Measurements from ENCODE around the gene TIMM44.
A peak's percentile ranks its signal among the peaks of the same experiment; 100 is the strongest.

Gene TIMM44

DNA sequence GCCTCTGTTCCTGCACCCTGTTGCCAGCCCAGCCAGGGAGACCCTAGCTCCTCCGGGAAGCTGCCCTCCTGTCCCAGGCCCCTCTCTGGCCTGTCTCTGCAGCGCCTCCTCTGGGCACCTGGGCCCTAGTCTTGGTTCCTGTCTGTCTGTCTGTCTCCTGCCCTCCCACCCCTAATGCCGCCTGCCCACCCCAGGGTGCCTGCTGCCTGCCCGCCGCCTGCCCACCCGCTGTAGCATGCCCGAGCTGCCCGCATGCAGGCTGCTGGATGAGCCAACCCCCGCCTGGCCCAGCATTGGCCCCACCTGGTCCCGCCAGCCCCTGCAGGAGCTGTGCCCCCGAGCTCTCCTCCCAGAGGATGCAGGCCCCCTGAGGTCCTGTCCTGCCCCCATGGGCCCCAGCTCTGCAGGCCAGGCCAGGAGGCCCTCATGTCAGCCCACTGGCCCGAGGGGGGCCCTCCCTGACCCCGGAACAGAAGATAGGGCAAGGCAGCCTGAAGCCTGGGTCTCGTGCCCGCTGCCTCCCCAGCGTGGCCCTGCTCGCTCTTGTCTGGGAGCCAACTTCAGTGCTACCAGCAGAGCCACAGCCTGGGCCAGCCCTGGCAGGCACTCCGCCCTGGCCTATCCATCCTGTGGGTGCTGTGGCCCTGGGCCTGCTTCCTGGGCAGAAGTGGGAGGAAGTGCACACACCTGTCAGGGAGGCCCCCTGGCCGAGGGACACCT, 34.6 kb downstream of the TIMM44 start:
- no peak overlapping the region for H3K4me3 ChIP-seq (ENCODE audit: low read depth, low read length)
- ChIA-PET CTCF (interaction anchor here (1.0 to 1.7 kb wide), 3 partner anchors 9 to 11 kb away, joined by 3 to 10 read pairs (median 9); partner anchors contain the start of gene SNAPC2), POLR2A (interaction anchor here (1.1 kb wide), 1 partner anchor 9 kb away, joined by 3 read pairs; no protein-coding TSS in a partner anchor)
- no peak for DNase-seq (ENCODE audit: low read depth, low spot score)
- TF ChIP-seq, protein P1, sequence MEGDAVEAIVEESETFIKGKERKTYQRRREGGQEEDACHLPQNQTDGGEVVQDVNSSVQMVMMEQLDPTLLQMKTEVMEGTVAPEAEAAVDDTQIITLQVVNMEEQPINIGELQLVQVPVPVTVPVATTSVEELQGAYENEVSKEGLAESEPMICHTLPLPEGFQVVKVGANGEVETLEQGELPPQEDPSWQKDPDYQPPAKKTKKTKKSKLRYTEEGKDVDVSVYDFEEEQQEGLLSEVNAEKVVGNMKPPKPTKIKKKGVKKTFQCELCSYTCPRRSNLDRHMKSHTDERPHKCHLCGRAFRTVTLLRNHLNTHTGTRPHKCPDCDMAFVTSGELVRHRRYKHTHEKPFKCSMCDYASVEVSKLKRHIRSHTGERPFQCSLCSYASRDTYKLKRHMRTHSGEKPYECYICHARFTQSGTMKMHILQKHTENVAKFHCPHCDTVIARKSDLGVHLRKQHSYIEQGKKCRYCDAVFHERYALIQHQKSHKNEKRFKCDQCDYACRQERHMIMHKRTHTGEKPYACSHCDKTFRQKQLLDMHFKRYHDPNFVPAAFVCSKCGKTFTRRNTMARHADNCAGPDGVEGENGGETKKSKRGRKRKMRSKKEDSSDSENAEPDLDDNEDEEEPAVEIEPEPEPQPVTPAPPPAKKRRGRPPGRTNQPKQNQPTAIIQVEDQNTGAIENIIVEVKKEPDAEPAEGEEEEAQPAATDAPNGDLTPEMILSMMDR (IDR thresholded peaks at IDR 0.05; ENCODE audit: insufficient read depth, low read length, missing control alignments) = no peak

DNA sequence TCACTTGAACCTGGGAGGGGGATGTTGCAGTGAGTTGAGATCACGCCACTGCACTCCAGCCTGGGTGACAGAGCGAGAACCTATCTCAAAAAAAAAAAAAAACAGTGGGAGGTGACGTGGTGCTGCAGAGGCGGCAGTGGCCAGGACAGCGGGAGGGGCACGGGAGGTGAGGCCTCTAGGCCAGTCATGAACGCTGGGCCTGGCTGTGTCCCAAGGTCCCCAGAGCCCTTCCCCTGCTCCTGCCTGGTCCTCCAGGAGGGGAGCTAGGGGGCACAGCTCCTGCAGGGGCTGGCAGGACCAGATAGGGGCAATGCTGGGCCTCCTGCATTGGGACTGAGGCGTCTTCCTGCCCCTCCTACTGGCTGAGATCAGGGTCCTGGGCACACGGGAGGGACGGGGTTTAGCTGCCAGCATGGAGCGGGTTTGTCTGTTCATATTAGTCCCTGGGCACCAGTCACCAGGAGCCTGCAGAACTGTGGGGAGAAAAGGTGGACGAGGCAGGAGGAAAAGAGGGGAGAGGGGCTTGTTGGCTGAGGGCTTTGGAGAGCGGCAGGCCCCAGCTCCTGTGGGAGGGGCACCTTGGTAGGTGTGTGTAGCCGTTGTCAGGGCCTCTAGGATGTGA, 35.3 kb downstream of the TIMM44 start:
- DNase-seq (ENCODE audit: low read depth, low spot score) = no peak
- no peak overlapping the region for H3K4me3 ChIP-seq (ENCODE audit: low read depth, low read length)
- ChIA-PET POLR2A (interaction anchor here (1.1 kb wide), 1 partner anchor 8 kb away, joined by 3 read pairs; no protein-coding TSS in a partner anchor), CTCF (interaction anchor here (1.0 to 1.7 kb wide), 3 partner anchors 10 to 47 kb away, joined by 3 to 10 read pairs (median 9); partner anchors contain the start of gene SNAPC2)
- TF ChIP-seq, protein P1 (IDR thresholded peaks at IDR 0.05; ENCODE audit: insufficient read depth, low read length, missing control alignments) = no peak

DNA sequence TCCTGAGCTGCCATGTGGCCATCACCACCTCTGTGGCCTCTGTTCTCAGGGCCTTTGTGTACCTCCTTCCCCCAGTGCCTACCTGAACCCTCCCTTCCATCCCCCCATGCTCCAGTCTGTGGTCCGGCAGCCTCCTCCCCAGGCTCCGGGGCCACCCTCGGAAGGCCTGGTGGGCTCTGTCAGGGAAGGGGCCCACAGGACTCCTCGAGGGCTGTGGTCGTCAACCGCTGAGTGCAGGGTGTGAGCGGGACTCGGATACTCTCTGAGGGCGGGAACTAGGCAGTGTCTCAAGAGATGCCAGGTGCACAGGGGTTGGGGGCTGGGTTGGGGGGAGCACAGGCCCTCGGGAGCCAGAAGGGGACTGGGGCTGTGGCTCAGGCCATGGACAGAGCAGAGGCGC, 35.9 kb downstream of the TIMM44 start:
- CTCF ChIA-PET = interaction anchor here (1.0 to 1.1 kb wide), 2 partner anchors 10 to 46 kb away, joined by 3 to 9 read pairs; no protein-coding TSS in a partner anchor
- POLR2A ChIA-PET = no interaction called here
- TF ChIP-seq, protein P1 (IDR thresholded peaks at IDR 0.05; ENCODE audit: insufficient read depth, low read length, missing control alignments) = no peak
- DNase-seq (ENCODE audit: low read depth, low spot score) = no peak
- no peak overlapping the region for H3K4me3 ChIP-seq (ENCODE audit: low read depth, low read length)

DNA sequence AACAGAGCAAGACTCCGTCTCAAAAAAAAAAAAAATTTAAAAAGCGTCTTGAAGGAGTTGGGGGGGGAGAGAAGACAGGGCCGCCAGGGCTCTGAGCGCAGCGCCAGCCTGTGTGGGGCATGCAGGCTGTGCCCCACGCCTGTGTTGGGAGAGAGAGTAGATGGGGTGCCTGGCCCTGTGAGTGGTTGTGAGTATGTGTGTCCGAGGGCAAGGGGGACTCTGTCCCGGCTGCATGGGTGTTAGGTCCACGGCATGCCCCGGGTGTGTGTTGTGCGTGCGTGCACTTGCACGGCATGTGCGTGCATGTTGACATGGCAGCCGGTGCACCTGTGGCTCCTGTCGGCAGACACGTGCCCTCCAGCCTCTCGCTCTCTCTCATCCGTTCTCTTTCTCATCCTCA, 36.3 kb downstream of the TIMM44 start:
- ChIA-PET POLR2A (no interaction called here), CTCF (no interaction called here)
- TF ChIP-seq, protein P1 (IDR thresholded peaks at IDR 0.05; ENCODE audit: insufficient read depth, low read length, missing control alignments) = no peak
- no peak for DNase-seq (ENCODE audit: low read depth, low spot score)
- no peak overlapping the region for H3K4me3 ChIP-seq (ENCODE audit: low read depth, low read length)

DNA sequence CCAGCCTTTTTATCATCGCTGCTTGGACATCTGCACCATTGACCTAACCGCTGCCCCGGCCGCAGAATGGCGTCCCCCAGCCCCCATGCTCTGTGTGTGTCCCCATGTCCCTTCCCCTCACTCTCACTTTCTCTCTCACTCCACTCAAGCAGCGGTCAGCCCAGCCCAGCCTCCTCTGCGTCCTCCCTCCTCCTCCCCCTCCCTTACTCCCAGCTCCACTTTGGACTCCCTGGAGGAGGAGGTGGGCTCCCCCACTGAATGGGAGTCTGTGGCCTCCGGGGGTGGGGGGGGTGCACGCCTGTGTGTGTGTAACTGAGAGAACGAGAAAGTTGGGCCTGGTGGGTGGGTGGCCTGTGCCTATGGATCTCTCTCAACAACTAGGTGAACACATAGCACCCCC, 37.6 kb downstream of the TIMM44 start:
- no peak for DNase-seq (ENCODE audit: low read depth, low spot score)
- TF ChIP-seq, protein P1 (IDR thresholded peaks at IDR 0.05; ENCODE audit: insufficient read depth, low read length, missing control alignments) = no peak
- ChIA-PET POLR2A (interaction anchor here (1.1 kb wide), 1 partner anchor 12 kb away, joined by 3 read pairs; no protein-coding TSS in a partner anchor), CTCF (interaction anchor here (1.2 kb wide), 1 partner anchor 14 kb away, joined by 4 read pairs; the partner anchor contains the start of gene SNAPC2)
- no peak overlapping the region for H3K4me3 ChIP-seq (ENCODE audit: low read depth, low read length)

DNA sequence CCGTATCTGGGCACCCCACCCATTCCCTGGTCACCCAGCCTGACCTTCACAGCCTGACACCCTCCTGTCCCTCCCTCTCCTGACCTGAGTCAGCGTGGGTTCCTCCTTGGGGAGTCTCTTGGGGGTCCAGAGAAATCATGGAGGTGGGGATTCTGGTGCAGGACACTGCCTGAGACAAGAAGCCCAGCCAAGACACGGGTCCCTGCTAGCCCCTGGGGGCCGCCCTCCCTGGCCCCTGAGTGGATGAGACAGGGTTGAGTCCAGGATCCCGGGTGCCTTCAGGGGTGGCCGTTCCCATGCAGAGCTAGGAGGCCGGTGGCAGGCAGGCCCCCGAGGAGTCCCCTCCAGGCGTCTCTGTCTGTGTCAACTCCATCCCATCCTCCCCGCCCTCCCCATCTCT, 38.2 kb downstream of the TIMM44 start:
- H3K4me3 ChIP-seq (ENCODE audit: low read depth, low read length) = peak overlapping the region; percentile 91
- no peak for DNase-seq (ENCODE audit: low read depth, low spot score)
- ChIA-PET CTCF (interaction anchor here (1.2 kb wide), 1 partner anchor 14 kb away, joined by 4 read pairs; the partner anchor contains the start of gene SNAPC2), POLR2A (interaction anchor here (1.1 kb wide), 1 partner anchor 13 kb away, joined by 3 read pairs; no protein-coding TSS in a partner anchor)
- TF ChIP-seq, protein P1 (IDR thresholded peaks at IDR 0.05; ENCODE audit: insufficient read depth, low read length, missing control alignments) = no peak

Data from AG04449 (cell line).